H9 (cell line): Measurements from ENCODE around the gene STEAP2. TPM values are rescaled to one million over a fixed set of nuclear protein-coding genes. Genes with fewer than 3 reads are reported as not detected.

Experiments used
- DNase-seq: peaks from one replicate; pipeline ENCODE4 v3.0.0-alpha.2; 2017
- H2AFZ ChIP-seq: one replicate; pipeline ENCODE4 v1.6.1; 2013; ENCODE audit warnings: mild to moderate bottlenecking, low read length, control low read depth, moderate library complexity
- H2AK5ac ChIP-seq: 2 replicates; pipeline ENCODE4 v1.6.1; 2013; ENCODE audit warnings: low read length, control low read depth, mixed read lengths; ENCODE audit not compliant: insufficient read length
- H2BK120ac ChIP-seq: one replicate; pipeline ENCODE4 v1.6.1; 2013; ENCODE audit warnings: low read depth, mild to moderate bottlenecking, low read length, control low read depth, inconsistent platforms; ENCODE audit not compliant: poor library complexity, severe bottlenecking
- H2BK12ac ChIP-seq: 2 replicates; pipeline ENCODE4 v1.6.1; 2013; ENCODE audit warnings: low read length, control low read depth, mixed read lengths, low read depth; ENCODE audit not compliant: insufficient read length
- H2BK15ac ChIP-seq: 2 replicates; pipeline ENCODE4 v1.6.1; 2013; ENCODE audit warnings: low read depth, low read length, control low read depth
- H2BK20ac ChIP-seq: one replicate; pipeline ENCODE4 v1.6.1; 2013; ENCODE audit warnings: low read depth, mild to moderate bottlenecking, low read length, control low read depth, inconsistent platforms; ENCODE audit not compliant: poor library complexity, severe bottlenecking
- H2BK5ac ChIP-seq: 2 replicates; pipeline ENCODE4 v1.6.1; 2013; ENCODE audit warnings: low read length, control low read depth, mixed read lengths; ENCODE audit not compliant: insufficient read length
- H3K14ac ChIP-seq: 2 replicates; pipeline ENCODE4 v1.6.1; 2013; ENCODE audit warnings: low read length, control low read depth; ENCODE audit not compliant: insufficient read depth
- H3K18ac ChIP-seq: 2 replicates; pipeline ENCODE4 v1.6.1; 2013; ENCODE audit warnings: low read depth, mild to moderate bottlenecking, mixed read lengths, low read length, control low read depth; ENCODE audit not compliant: insufficient read length
- H3K23ac ChIP-seq: 2 replicates; pipeline ENCODE4 v1.6.1; 2013; ENCODE audit warnings: low read length, control low read depth, mixed read lengths, low read depth; ENCODE audit not compliant: insufficient read length
- H3K23me2 ChIP-seq: 2 replicates; pipeline ENCODE4 v1.6.1; 2013; ENCODE audit warnings: low read depth, mild to moderate bottlenecking, mixed read lengths, low read length, control low read depth; ENCODE audit not compliant: insufficient read length, poor library complexity, severe bottlenecking
- H3K27ac ChIP-seq: 2 replicates; pipeline ENCODE4 v1.5.1; 2013; ENCODE audit warnings: low read length, control low read depth, mixed read lengths, low read depth; ENCODE audit not compliant: insufficient read length
- H3K27me3 ChIP-seq: 2 replicates; pipeline ENCODE4 v1.6.1; 2013; ENCODE audit warnings: low read length, control low read depth, inconsistent platforms; ENCODE audit not compliant: insufficient read depth
- H3K4ac ChIP-seq: 2 replicates; pipeline ENCODE4 v1.6.1; 2013; ENCODE audit warnings: low read depth, mild to moderate bottlenecking, control low read depth, inconsistent platforms, low read length, moderate library complexity
- H3K4me1 ChIP-seq: 2 replicates; pipeline ENCODE4 v1.6.1; 2013; ENCODE audit warnings: low read length, control low read depth, inconsistent platforms; ENCODE audit not compliant: insufficient read depth
- H3K4me2 ChIP-seq: 2 replicates; pipeline ENCODE4 v1.6.1; 2013; ENCODE audit warnings: low read length, control low read depth, mixed read lengths; ENCODE audit not compliant: insufficient read length, insufficient read depth
- H3K56ac ChIP-seq: 2 replicates; pipeline ENCODE4 v1.6.1; 2013; ENCODE audit warnings: low read depth, mild to moderate bottlenecking, mixed read lengths, low read length, control low read depth; ENCODE audit not compliant: insufficient read length
- H3K79me1 ChIP-seq: 2 replicates; pipeline ENCODE4 v1.6.1; 2013; ENCODE audit warnings: low read depth, mild to moderate bottlenecking, moderate library complexity, low read length, control low read depth, inconsistent platforms; ENCODE audit not compliant: insufficient read depth, poor library complexity, severe bottlenecking
- H3K79me2 ChIP-seq: 2 replicates; pipeline ENCODE4 v1.6.1; 2013; ENCODE audit warnings: low read length, control low read depth, inconsistent platforms; ENCODE audit not compliant: insufficient read depth
- H3K9ac ChIP-seq: 2 replicates; pipeline ENCODE4 v1.6.1; 2013; ENCODE audit warnings: low read length, control low read depth, mixed read lengths; ENCODE audit not compliant: insufficient read length; ENCODE audit errors: extremely low read depth
- H3K9me3 ChIP-seq: one replicate; pipeline ENCODE4 v1.6.1; 2013; ENCODE audit warnings: low read depth, low read length, inconsistent platforms; ENCODE audit not compliant: control insufficient read depth
- H3T11ph ChIP-seq: one replicate; pipeline ENCODE4 v1.6.1; 2013; ENCODE audit warnings: mild to moderate bottlenecking, low read length, control low read depth, inconsistent platforms
- H4K20me1 ChIP-seq: one replicate; pipeline ENCODE4 v1.6.1; 2013; ENCODE audit not compliant: control insufficient read depth, insufficient read length, insufficient read depth
- H4K5ac ChIP-seq: 2 replicates; pipeline ENCODE4 v1.6.1; 2013; ENCODE audit warnings: low read depth, mild to moderate bottlenecking, mixed read lengths, low read length, control low read depth; ENCODE audit not compliant: insufficient read length
- H4K8ac ChIP-seq: replicated peaks from 2 replicates; pipeline ENCODE4 v1.6.1; 2013; ENCODE audit warnings: low read length, control low read depth, mixed read lengths, low read depth; ENCODE audit not compliant: insufficient read length
- H4K91ac ChIP-seq: 2 replicates; pipeline ENCODE4 v1.6.1; 2013; ENCODE audit warnings: low read depth, mild to moderate bottlenecking, moderate library complexity, mixed read lengths, low read length, control low read depth; ENCODE audit not compliant: insufficient read length
- H3K27ac Mint-ChIP-seq, 3 experiments: 2 replicates in 2 of 3; 3 replicates in 1 of 3; pipeline ENCODE4 v1.8.0; 2020 to 2021; ENCODE audit warnings: mixed read lengths in 3 of 3, mild to moderate bottlenecking in 1 of 3, moderate library complexity in 1 of 3
- H3K27me3 Mint-ChIP-seq: 2 replicates; pipeline ENCODE4 v1.8.0; 2021; ENCODE audit warnings: low read depth, mild to moderate bottlenecking, moderate library complexity, mixed read lengths
- H3K36me3 Mint-ChIP-seq, 3 experiments: 2 replicates in 2 of 3; 3 replicates in 1 of 3; pipeline ENCODE4 v1.8.0; 2020 to 2021; ENCODE audit warnings: low read depth in 3 of 3, mixed read lengths in 3 of 3; ENCODE audit not compliant: insufficient read depth in 1 of 3
- H3K4me1 Mint-ChIP-seq, 2 experiments: 2 replicates each; pipeline ENCODE4 v1.8.0; 2020; ENCODE audit warnings: mixed read lengths in 2 of 2
- H3K4me3 Mint-ChIP-seq, 2 experiments: 2 replicates in 1 of 2; 3 replicates in 1 of 2; pipeline ENCODE4 v1.8.0; 2020 to 2021; ENCODE audit warnings: mild to moderate bottlenecking in 2 of 2, mixed read lengths in 2 of 2, moderate library complexity in 1 of 2
- H3K9me3 Mint-ChIP-seq, 2 experiments: 2 replicates in 1 of 2; 3 replicates in 1 of 2; pipeline ENCODE4 v1.8.0; 2020; ENCODE audit warnings: mild to moderate bottlenecking in 2 of 2, mixed read lengths in 2 of 2, moderate library complexity in 1 of 2
- WGBS: extraction: QIAGEN DNeasy Blood & Tissue Kit; methylation state at CpG from one replicate; pipeline ENCODE4 v1.1.7; 2013; ENCODE audit warnings: missing lambda C conversion rate, low lambda C conversion rate, mixed read lengths; ENCODE audit not compliant: insufficient read length; ENCODE audit errors: extremely low coverage; 5-methylcytosine and 5-hydroxymethylcytosine counted together
- total RNA-seq: library from RNA; stranded (reverse); gene quantifications from 2 replicates; pipeline ENCODE4 v1.2.1, GENCODE V29; 2021
- TF ChIP-seq, protein P1 (sequence below): fragments of 200-600 bp; sonication (generic); conservative IDR thresholded peaks from 3 replicates; pipeline ENCODE4 v1.8.0; 2021; ENCODE audit warnings: antibody characterized with exemption, mild to moderate bottlenecking

The STEAP2 gene
- total RNA-seq, 1 experiment from 2014 or later, result 6.7 TPM

DNA sequence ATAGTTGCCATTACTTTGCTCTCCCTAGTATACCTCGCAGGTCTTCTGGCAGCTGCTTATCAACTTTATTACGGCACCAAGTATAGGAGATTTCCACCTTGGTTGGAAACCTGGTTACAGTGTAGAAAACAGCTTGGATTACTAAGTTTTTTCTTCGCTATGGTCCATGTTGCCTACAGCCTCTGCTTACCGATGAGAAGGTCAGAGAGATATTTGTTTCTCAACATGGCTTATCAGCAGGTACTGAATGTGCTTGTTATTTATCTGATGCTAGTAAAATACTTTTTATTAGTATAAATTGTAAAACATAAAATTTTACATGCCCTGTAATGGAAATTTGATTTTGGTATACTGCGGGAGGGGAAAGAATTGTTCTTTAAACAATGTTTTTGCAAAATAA, 15.7 kb downstream of the STEAP2 start:
- Histone ChIP-seq H3T11ph (no peak overlapping the region), H2BK120ac (no peak overlapping the region), H3K27ac (no peak overlapping the region), H2BK5ac (no peak overlapping the region), H3K4me2 (no peak overlapping the region), H3K27me3 (no peaks in the 10 kb centered on the region), H3K23me2 (no peaks in the 10 kb centered on the region), H3K79me2 (no peaks in the 10 kb centered on the region), H3K9me3 (no peaks in the 10 kb centered on the region), H2AK5ac (no peak overlapping the region), H3K9ac (no peak overlapping the region), H3K14ac (no peak overlapping the region), H3K4ac (no peak overlapping the region), H3K79me1 (no peaks in the 10 kb centered on the region), H4K20me1 (no peaks in the 10 kb centered on the region), H4K8ac (no peak overlapping the region), H2AFZ (no peak overlapping the region), H3K56ac (no peak overlapping the region), H4K5ac (no peak overlapping the region), H2BK15ac (no peak overlapping the region), H3K23ac (no peak overlapping the region), H4K91ac (no peak overlapping the region), H3K4me1 (peaks cover 3% of the 10 kb centered on the region; the same call in 1 of the 2 replicates), H2BK20ac (no peak overlapping the region), H3K18ac (no peak overlapping the region), H2BK12ac (no peak overlapping the region)
- DNase-seq, result no peak
- Mint-ChIP-seq H3K4me3 (no peak overlapping the region), H3K36me3 (peaks cover 2 to 4% (median 4%) of the 10 kb centered on the region in 3 experiments; a peak in 5 of 7 replicates), H3K27me3 (no peaks in the 10 kb centered on the region), H3K4me1 (peaks cover 34 to 38% of the 10 kb centered on the region in 2 experiments), H3K27ac (no peak overlapping the region), H3K9me3 (no peaks in the 10 kb centered on the region)
- no CpG with 5 or more reads among the region's 5 CpGs for WGBS
- TF ChIP-seq, protein P1, sequence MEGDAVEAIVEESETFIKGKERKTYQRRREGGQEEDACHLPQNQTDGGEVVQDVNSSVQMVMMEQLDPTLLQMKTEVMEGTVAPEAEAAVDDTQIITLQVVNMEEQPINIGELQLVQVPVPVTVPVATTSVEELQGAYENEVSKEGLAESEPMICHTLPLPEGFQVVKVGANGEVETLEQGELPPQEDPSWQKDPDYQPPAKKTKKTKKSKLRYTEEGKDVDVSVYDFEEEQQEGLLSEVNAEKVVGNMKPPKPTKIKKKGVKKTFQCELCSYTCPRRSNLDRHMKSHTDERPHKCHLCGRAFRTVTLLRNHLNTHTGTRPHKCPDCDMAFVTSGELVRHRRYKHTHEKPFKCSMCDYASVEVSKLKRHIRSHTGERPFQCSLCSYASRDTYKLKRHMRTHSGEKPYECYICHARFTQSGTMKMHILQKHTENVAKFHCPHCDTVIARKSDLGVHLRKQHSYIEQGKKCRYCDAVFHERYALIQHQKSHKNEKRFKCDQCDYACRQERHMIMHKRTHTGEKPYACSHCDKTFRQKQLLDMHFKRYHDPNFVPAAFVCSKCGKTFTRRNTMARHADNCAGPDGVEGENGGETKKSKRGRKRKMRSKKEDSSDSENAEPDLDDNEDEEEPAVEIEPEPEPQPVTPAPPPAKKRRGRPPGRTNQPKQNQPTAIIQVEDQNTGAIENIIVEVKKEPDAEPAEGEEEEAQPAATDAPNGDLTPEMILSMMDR, result no peak
